Spleen (tissue), 11 donors: Measurements from ENCODE around the gene PSRC1. TPM values are rescaled to one million over a fixed set of nuclear protein-coding genes. Genes with fewer than 3 reads are reported as not detected.

ENCODE experiments used
- DNase-seq: peaks from one replicate; pipeline ENCODE4 v3.0.0-alpha.2; 2020
- H3K27ac ChIP-seq, 8 donors: fragments of 200-600 bp; sonication (generic) in 7 of 8; 1 replicate in 4 of 8; 2 replicates in 4 of 8; pipeline versions ENCODE4 v1.5.0 to v1.8.0; 2016 to 2021; ENCODE audit warnings: inconsistent platforms in 4 of 8, mild to moderate bottlenecking in 4 of 8, moderate library complexity in 1 of 8
- H3K27me3 ChIP-seq, 7 donors: fragments of 200-600 bp; sonication (generic) in 6 of 7; replicated peaks in 1 of 7; 1 replicate in 4 of 7; 2 replicates in 3 of 7; pipeline versions ENCODE4 v1.5.0 to v1.8.0; 2016 to 2021; ENCODE audit warnings: inconsistent platforms in 3 of 7, mild to moderate bottlenecking in 1 of 7
- H3K36me3 ChIP-seq, 6 donors: fragments of 200-600 bp; sonication (generic) in 5 of 6; 1 replicate in 4 of 6; 2 replicates in 2 of 6; pipeline versions ENCODE4 v1.5.0 to v1.8.0; 2016 to 2021; ENCODE audit warnings: inconsistent platforms in 2 of 6
- H3K4me1 ChIP-seq, 6 donors: fragments of 200-600 bp; sonication (generic) in 5 of 6; 1 replicate in 3 of 6; 2 replicates in 3 of 6; pipeline versions ENCODE4 v1.5.0 to v1.8.0; 2016 to 2021; ENCODE audit warnings: inconsistent platforms in 3 of 6
- H3K4me3 ChIP-seq, 8 donors: fragments of 200-600 bp; sonication (generic) in 7 of 8; 1 replicate in 4 of 8; 2 replicates in 4 of 8; pipeline versions ENCODE4 v1.5.0 to v1.8.0; 2016 to 2021; ENCODE audit warnings: inconsistent platforms in 4 of 8, mild to moderate bottlenecking in 4 of 8, moderate library complexity in 2 of 8
- H3K9me3 ChIP-seq, 8 donors: fragments of 200-600 bp; sonication (generic) in 7 of 8; 1 replicate in 4 of 8; 2 replicates in 4 of 8; pipeline versions ENCODE4 v1.5.0 to v1.8.0; 2016 to 2021; ENCODE audit warnings: inconsistent platforms in 4 of 8
- POLR2A ChIP-seq, 3 donors: fragments of 450-650 bp; IDR thresholded peaks; one replicate each; pipeline ENCODE4 v1.5.1; 2017; ENCODE audit warnings: antibody characterized with exemption in 3 of 3, mild to moderate bottlenecking in 1 of 3
- POLR2AphosphoS5 ChIP-seq, 3 donors: sonication (generic); formaldehyde crosslinking; IDR thresholded peaks; one replicate each; pipeline ENCODE4 v1.5.1; 2017; ENCODE audit warnings: antibody characterized with exemption in 3 of 3
- WGBS, 5 donors: extraction: QIAGEN DNeasy Blood & Tissue Kit in 3 of 5; methylation state at CpG; one replicate each; pipeline versions ENCODE4 v1.1.5 to v1.1.7; 2013 to 2018; 5-methylcytosine and 5-hydroxymethylcytosine counted together
- intact Hi-C: fragments of 100-400 bp; cut with DNase I; formaldehyde crosslinking; loops from one replicate; pipeline ENCODE4 v1.15.0; 2023; ENCODE audit warnings: low total_unique reads
- polyA plus RNA-seq, 3 donors: library from polyadenylated mRNA; stranded (reverse); fragments of 200-250 nt; gene quantifications; one replicate each; pipeline ENCODE4 v1.2.1, GENCODE V29; 2013
- total RNA-seq, 7 donors: library from RNA; depleted of rRNA in 3 of 7; stranded (reverse); fragments of >200 nt in 3 of 7; fragmentation: NEBNext Ultra II Directional in 4 of 7; extraction: Animal tissue kit (Norgen Biotek cat#: 25700) in 4 of 7; gene quantifications; one replicate each; pipeline versions ENCODE4 v1.1.0 to v1.2.1, GENCODE V29; 2016 to 2021
- TF ChIP-seq, protein P1 (sequence below), 11 experiments: fragments of 200-600 bp in 7 of 11; fragments of 450-650 bp in 4 of 11; sonication (generic) in 4 of 11; IDR thresholded peaks in 8 of 11; conservative IDR thresholded peaks in 3 of 11; 1 replicate in 7 of 11; 2 replicates in 4 of 11; pipeline versions ENCODE4 v1.4.0 to v1.8.0; 2016 to 2021; ENCODE audit warnings: antibody characterized with exemption in 11 of 11, inconsistent platforms in 4 of 11, mild to moderate bottlenecking in 1 of 11
- donor health status: healthy with polysubstance abuse.
- donor health status: DM: no; HTN: no; CAD: no; lungs with moderate emphysema.
- donor health status: DM: no; HTN: no; CAD: no.
- donor health status: Bipolar disorder and iron deficiency.
- donor health status: healthy.
- donor health status: DM: no; HTN: no; CAD: no.
- donor health status: DM: yes; HTN: yes; CAD: no.

PSRC1 gene
- total and polyA plus RNA-seq, 10 donors = 2.0 to 9.3 (median 3.5) TPM

DNA sequence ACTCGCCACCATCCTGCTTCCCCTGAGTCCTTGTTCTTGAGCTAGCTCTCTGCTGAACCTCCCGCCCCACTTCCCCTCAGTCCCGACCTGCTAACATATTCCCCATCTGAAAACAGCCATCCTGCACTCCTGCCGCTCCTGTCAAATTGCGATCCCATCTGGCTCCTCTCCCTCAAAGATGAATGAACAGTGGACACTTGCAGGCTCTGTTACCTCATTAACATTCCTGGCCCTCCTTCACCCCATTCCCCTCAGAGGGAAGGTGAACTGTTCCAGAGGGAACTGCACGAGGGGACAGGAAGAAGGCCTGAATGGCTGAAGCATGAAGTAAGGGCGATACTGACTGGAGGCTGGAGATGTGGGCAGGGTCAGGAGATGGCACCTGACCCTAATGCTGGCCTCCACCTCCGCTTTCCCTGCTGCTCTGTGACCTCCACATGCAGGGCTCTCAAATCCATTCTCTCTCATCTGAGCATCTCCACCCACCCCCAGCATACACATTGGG is 41.1 kb downstream of the PSRC1 start:
- Histone ChIP-seq H3K4me1 (peaks cover 8 to 25% (median 17%) of the 10 kb centered on the region in 6 donors), H3K4me3 (no peak overlapping the region), H3K9me3 (no peaks in the 10 kb centered on the region), H3K27ac (no peak overlapping the region), H3K36me3 (peaks cover 0 to 28% (median 26%) of the 10 kb centered on the region in 6 donors), H3K27me3 (peaks cover 0 to 58% (median 0%) of the 10 kb centered on the region in 7 donors)
- TF ChIP-seq POLR2A (IDR thresholded peaks at IDR 0.05) = no peak
- TF ChIP-seq POLR2AphosphoS5 (IDR thresholded peaks at IDR 0.05) = peak in 1 of 3 donors; percentile 15
- intact Hi-C loops = no loop called here
- no peak for DNase-seq
- 25 to 31% (median 28%) methylated on average over 8 of the region's 8 CpGs for WGBS, 5 donors

DNA sequence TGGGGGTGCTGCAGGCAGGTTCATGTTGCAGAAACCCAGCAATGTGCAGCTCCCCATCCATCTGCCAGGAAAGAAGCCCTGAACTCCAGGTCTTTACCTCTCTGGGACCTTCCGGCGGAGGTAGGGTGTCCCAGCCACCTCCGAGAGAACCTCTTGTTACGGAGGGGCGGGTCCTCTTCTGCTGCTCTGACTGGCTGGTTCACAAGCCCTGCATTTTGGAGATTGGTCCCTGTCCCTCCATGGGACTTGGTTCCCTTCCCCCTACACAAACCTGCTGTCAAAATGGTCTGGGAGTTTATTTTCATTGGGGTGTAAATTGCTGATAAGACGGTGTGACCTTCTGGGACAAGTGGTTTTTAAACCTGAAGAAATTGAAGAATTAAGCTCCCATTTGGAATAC is 41.6 kb downstream of the PSRC1 start:
- no peak for DNase-seq

DNA sequence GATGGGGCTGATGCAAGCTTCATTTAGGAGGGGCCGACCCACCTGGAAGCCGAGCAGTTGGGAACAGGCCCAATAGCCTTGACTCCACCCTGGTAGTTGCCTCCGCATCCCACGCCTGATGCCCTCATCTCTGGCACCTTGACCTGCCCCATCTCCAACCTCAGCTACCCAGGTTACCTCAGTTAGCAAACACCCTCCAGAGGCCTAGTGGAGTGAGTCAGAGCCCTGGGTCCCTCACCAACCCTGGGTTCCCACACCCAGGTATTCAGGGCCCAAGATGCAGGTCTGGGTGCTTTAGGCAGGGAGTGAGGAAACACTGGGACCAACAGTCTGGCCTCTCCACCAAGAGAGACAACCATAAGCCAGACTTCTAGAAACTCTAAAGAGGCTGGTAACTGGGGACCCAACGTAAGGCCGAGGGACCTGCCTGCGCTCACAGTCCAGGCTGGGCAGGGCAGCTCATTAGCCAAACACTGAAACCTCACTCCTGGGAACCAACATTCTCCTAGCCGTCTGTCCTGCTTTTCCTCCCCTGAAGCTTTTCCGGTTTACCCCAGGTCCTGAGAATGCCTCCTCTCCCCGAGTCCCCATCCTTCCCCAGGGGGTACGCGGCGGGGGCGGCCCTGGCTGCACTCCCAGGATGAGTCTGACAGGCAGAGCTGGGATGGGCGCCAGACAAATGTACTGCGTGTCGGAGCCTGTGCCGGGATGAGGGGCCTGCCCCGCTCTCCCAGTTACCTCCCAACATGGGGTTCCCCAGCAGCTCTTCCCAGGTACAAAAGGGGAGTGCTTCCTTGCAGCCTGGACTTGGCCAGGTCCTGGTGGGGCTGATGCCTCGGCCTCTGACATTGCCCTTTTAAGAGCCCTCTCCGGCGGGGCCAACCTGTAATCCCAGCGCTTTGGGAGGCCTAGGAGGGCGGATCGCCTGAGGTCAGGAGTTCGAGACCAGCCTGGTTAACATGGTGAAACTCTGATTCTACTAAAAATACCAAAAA is 42.5 kb downstream of the PSRC1 start:
- peak; percentile 12 to 73 (median 58) for TF ChIP-seq POLR2AphosphoS5 (IDR thresholded peaks at IDR 0.05)
- TF ChIP-seq, protein P1, sequence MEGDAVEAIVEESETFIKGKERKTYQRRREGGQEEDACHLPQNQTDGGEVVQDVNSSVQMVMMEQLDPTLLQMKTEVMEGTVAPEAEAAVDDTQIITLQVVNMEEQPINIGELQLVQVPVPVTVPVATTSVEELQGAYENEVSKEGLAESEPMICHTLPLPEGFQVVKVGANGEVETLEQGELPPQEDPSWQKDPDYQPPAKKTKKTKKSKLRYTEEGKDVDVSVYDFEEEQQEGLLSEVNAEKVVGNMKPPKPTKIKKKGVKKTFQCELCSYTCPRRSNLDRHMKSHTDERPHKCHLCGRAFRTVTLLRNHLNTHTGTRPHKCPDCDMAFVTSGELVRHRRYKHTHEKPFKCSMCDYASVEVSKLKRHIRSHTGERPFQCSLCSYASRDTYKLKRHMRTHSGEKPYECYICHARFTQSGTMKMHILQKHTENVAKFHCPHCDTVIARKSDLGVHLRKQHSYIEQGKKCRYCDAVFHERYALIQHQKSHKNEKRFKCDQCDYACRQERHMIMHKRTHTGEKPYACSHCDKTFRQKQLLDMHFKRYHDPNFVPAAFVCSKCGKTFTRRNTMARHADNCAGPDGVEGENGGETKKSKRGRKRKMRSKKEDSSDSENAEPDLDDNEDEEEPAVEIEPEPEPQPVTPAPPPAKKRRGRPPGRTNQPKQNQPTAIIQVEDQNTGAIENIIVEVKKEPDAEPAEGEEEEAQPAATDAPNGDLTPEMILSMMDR (IDR thresholded peaks at IDR 0.05 in 8 of 11, conservative IDR thresholded peaks at IDR 0.05 in 3 of 11) = no peak
- H3K4me1 ChIP-seq = peaks cover 8 to 25% (median 17%) of the 10 kb centered on the region in 6 donors
- intact Hi-C loops = no loop called here
- peaks cover 0 to 47% (median 0%) of the 10 kb centered on the region in 7 donors for H3K27me3 ChIP-seq
- DNase-seq = peak; percentile 71
- 24 to 59% (median 51%) methylated on average over 16 to 26 of the region's 26 CpGs for WGBS, 5 donors
- H3K27ac ChIP-seq = peak overlapping the region in 2 of 8 donors; percentile 7
- no peaks in the 10 kb centered on the region for H3K9me3 ChIP-seq
- H3K4me3 ChIP-seq = no peak overlapping the region
- H3K36me3 ChIP-seq = peaks cover 2 to 43% (median 41%) of the 10 kb centered on the region in 6 donors

More for the DNA sequence above, 41.6 kb downstream of the PSRC1 start:
- TF ChIP-seq POLR2A (IDR thresholded peaks at IDR 0.05) = no peak
- TF ChIP-seq, protein P1 (IDR thresholded peaks at IDR 0.05 in 8 of 11, conservative IDR thresholded peaks at IDR 0.05 in 3 of 11) = no peak
- no peak for TF ChIP-seq POLR2AphosphoS5 (IDR thresholded peaks at IDR 0.05)
- intact Hi-C loops = no loop called here
- Histone ChIP-seq H3K36me3 (peaks cover 0 to 34% (median 32%) of the 10 kb centered on the region in 6 donors), H3K4me1 (peaks cover 8 to 25% (median 17%) of the 10 kb centered on the region in 6 donors), H3K4me3 (no peak overlapping the region), H3K9me3 (no peaks in the 10 kb centered on the region), H3K27ac (no peak overlapping the region), H3K27me3 (peaks cover 0 to 54% (median 0%) of the 10 kb centered on the region in 7 donors)
- 26 to 44% (median 32%) methylated on average over 6 of the region's 6 CpGs for WGBS, 5 donors

DNA sequence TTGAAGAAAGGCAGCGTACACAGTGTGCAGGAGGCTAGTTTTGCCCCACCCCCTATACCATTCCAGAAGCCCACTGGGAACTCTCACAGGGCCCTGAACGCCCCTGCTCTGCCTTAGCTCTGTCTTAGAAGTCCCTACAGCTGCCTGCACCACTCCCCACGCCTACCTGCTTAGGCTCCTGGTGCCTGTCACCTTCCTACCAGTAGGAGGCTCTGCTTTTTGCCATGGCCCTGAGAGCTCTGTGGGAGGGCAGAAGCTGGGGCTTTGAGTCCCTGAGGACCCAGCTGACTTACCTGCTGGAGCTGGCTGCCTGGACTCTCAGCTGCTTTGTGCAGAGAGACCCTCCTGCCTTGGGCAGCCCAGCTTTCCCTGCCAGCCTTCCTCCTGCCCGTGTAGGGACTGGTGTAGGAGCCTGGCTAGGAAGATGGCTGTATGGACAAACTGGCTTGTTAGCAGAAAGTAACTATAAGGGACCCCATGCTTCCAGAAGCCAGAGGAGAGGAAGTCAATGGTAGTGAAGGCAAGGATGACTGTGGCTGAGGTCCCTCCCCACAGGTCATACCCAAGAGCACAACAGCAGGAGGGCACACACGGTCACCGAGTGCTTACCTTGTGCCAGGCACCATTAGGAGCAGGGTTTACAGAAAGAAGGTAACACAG is 43.4 kb downstream of the PSRC1 start:
- H3K4me3 ChIP-seq = no peak overlapping the region
- H3K9me3 ChIP-seq = no peaks in the 10 kb centered on the region
- intact Hi-C loops = no loop called here
- TF ChIP-seq POLR2A (IDR thresholded peaks at IDR 0.05) = no peak
- TF ChIP-seq POLR2AphosphoS5 (IDR thresholded peaks at IDR 0.05) = peak; percentile 12 to 40 (median 18)
- TF ChIP-seq, protein P1 (IDR thresholded peaks at IDR 0.05 in 8 of 11, conservative IDR thresholded peaks at IDR 0.05 in 3 of 11) = peak in 8 of 11 experiments; percentile 15 to 63 (median 40)
- peak; percentile 72 for DNase-seq
- H3K36me3 ChIP-seq = peaks cover 3 to 52% (median 50%) of the 10 kb centered on the region in 6 donors
- peak overlapping the region in 1 of 8 donors; percentile 17 for H3K27ac ChIP-seq
- WGBS, 5 donors = 63 to 76% (median 71%) methylated on average over 6 of the region's 6 CpGs
- H3K27me3 ChIP-seq = peaks cover 0 to 38% (median 0%) of the 10 kb centered on the region in 7 donors
- H3K4me1 ChIP-seq = peaks cover 8 to 25% (median 17%) of the 10 kb centered on the region in 6 donors
